GM12875 (cell line): ENCODE data around the gene TDRD5.
A peak's percentile ranks its signal among the peaks of the same experiment; 100 is the strongest.
"Not testable (repeated sequence)": the region's sequence is repeated elsewhere in the genome, so short reads cannot be mapped to it uniquely, and the experiment has no call there.

Experiments used
- H3K4me3 ChIP-seq: one replicate; pipeline ENCODE4 v1.5.1; 2011; ENCODE audit warnings: low read depth, low read length, control low read depth
- TF ChIP-seq, protein P1 (sequence below): IDR thresholded peaks from 2 replicates; pipeline ENCODE4 v1.5.1; 2011; ENCODE audit warnings: low read depth, mild to moderate bottlenecking, control low read depth, inconsistent platforms, low read length, moderate library complexity, borderline replicate concordance; ENCODE audit not compliant: insufficient read depth

TDRD5 gene

DNA sequence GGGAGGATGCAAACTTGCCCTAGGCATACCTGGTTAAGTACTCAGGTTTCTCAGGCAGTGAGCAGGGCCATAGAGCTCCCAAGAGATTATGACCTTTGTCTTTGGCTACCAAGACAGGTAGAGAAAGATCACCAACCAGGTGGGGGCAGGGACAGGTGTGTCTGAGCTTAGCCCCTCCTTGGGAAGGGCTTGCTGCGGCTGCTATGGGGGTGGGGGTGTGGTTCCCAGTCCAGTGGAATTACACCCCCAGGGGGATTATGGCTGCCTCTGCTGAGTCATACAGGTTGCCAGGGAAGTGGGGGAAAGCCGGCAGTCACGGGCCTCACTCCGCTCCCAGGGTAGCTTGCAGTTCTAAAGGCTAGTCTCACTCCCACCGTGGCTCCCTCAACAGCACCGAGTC, 86.2 kb downstream of the TDRD5 start:
- no peak overlapping the region for H3K4me3 ChIP-seq
- TF ChIP-seq, protein P1, sequence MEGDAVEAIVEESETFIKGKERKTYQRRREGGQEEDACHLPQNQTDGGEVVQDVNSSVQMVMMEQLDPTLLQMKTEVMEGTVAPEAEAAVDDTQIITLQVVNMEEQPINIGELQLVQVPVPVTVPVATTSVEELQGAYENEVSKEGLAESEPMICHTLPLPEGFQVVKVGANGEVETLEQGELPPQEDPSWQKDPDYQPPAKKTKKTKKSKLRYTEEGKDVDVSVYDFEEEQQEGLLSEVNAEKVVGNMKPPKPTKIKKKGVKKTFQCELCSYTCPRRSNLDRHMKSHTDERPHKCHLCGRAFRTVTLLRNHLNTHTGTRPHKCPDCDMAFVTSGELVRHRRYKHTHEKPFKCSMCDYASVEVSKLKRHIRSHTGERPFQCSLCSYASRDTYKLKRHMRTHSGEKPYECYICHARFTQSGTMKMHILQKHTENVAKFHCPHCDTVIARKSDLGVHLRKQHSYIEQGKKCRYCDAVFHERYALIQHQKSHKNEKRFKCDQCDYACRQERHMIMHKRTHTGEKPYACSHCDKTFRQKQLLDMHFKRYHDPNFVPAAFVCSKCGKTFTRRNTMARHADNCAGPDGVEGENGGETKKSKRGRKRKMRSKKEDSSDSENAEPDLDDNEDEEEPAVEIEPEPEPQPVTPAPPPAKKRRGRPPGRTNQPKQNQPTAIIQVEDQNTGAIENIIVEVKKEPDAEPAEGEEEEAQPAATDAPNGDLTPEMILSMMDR, result no peak

DNA sequence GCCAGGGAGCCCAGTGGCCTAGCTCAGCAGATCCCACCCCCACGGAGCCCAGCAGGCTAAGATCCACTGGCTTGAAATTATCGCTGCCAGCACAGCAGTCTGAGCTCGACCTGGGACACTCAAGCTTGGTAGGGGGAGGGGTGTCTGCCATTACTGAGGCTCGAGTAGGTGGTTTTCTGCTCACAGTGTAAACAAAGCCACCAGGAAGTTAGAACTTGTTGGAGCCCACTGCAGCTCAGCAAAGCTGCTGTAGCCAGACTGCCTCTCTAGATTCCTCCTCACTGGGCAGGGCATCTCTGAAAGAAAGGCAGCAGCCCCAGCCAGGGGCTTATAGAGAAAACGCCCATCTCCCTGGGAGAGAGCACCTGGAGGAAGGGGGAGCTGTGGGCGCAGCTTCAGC, 102.9 kb downstream of the TDRD5 start:
- H3K4me3 ChIP-seq, result not testable (repeated sequence)

DNA sequence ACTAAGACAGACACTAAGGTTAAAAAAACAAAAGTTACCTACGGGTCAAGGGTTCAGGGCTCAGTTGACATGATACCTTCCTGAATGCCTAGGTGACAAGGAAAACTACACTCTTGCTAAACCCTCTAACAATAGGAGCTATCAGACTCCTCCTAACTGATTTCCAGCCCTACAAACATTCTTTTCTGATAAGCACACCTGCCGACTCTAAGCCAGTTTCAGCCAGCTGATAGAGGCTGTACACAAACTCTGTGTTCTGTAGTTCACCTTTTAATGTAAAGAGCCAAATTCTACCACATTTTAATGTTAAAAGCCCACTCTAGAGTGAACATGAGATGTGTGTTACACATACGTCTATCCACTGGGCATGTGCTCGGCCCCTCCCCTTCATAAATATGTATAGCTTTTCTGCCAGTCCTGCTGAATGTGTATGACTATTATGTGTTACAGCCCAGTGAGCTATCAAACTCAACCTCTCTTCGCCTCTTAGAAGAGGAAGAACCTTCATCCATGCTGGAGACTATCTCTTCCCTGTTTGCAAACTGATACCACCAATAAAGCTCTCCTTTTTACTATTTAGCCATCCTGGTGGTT, 111.4 kb downstream of the TDRD5 start:
- TF ChIP-seq, protein P1, result no peak

DNA sequence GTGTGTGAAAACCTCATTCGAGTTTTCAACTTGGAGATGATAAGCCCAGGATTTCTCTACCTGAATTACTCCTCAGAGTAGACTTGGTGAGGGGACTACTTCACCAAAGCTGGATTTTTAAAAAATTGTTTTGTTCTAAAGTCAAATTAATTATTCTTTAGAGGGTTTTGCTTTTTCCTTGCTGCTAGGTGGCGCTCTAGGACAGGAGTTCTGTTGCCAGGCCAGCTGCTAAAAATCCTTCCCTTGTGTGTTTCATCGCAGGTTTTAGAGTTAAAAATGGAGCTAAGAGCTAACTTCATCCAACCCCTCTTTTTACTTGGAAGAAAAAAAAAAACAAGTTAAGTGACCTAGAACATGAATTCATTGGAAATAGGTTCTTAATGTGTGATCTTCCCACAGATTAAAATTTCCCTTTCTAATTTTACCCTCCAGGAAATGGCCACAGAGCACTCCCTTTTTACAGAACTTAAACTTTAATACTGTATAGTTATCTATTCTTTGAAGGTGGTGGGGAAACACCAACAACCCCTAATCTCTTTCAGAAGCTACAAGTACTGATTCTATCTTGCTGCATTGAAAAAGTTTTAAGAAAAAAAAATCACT, 114.8 kb downstream of the TDRD5 start:
- H3K4me3 ChIP-seq, result no peak overlapping the region
- TF ChIP-seq, protein P1, result peak; percentile 58; the same call in 1 of the 2 replicates

More for the DNA sequence above, 111.4 kb downstream of the TDRD5 start:
- no peak overlapping the region for H3K4me3 ChIP-seq

DNA sequence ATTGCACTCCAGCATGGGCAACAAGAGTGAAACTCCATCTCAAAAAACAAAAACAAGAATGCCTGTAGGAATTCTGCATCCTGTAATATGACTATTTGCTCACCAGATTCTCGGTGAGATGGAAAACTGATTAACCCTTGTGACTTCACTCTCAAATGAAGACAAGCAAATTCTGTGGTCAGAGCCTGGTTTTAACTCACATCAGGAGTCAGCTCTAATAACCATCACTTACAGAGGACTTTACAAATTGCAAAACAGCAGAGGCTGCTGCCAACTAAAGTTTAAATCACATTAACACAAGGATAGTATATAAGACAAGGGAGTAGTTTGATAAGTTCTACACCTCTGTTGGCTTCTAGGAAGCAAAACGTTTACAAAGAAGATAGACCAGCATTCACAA, 115.8 kb downstream of the TDRD5 start:
- TF ChIP-seq, protein P1, result no peak

DNA sequence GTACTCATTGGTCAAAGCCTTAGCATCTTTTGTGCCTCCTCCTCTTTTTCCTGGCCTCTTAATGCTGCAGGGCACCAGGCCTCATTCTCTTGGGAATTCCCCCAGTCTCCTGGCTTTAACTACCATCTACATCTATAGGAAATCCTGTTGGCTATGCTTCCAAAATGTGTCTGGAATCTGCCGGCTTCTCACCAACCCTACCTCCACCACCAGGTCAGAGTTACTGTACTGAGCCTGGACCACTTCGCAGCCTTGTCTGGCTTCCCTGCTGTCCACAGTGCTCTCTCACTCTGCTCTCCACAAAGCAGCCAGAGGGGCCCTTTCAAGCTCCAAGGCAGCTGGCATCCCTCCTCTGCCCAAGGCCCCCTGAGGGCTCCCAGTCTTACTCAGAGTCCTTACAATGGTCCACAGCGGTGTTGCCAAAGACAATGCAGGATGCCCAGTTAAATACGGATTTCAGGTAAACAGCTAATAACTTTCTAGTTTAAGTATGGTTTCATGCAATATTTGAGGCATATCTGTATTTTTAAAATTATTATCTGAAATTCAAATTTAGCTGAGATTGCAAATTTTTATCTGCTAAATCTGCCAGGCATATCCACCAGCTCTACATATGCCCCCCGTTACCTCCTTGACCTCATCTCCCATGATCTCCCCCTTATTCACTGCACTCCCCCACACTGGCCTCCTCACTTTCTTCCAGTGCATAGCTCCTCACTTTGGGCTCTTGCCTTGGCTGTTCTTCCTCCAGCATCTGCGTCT, 117.0 kb downstream of the TDRD5 start:
- H3K4me3 ChIP-seq, result no peak overlapping the region
- TF ChIP-seq, protein P1, result no peak

More for the DNA sequence above, 115.8 kb downstream of the TDRD5 start:
- no peak overlapping the region for H3K4me3 ChIP-seq

DNA sequence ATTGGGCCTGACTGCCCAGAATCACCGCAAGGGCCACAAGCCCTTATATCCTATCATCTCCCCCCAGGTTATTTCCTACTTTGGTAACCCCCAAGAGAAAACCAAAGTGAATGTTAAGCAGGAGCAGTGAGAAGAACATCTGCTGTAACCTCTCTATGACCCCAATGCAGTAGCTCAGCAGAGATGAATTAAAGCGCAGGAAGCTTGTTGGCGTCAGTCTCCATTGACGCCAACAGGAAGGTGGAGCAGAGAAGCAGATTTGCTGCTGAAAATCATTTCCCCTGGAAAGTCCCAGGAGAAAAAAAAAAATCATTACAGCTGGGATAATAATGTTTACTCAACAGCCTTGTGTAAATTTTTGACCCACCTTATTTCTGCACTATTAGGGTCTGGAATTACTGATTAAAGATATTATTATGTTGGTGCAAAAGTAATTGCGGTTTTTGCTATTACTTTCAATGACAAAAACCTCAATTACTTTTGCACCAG, 118.3 kb downstream of the TDRD5 start:
- TF ChIP-seq, protein P1, result no peak
- H3K4me3 ChIP-seq, result no peak overlapping the region
